Left lobe of liver (tissue), 2 donors: Measurements from ENCODE around the gene USP32. TPM values are rescaled to one million over a fixed set of nuclear protein-coding genes. Genes with fewer than 3 reads are reported as not detected.

Experiments used
- ATAC-seq: fragments of 200-7000 bp; cut with Tn5 transposase; one replicate; pipeline ENCODE4 v1.9.1; 2020; ENCODE audit warnings: mild to moderate bottlenecking, moderate library complexity
- DNase-seq: peaks from one replicate; pipeline ENCODE4 v3.0.0-alpha.2; 2020; ENCODE audit warnings: low spot score
- total RNA-seq: library from RNA; stranded (reverse); gene quantifications from one replicate; pipeline ENCODE4 v1.2.1, GENCODE V29; 2021
- donor health status: DM: no; HTN: no; CAD: no; lungs with moderate emphysema.
- donor health status: DM: no; HTN: yes; CAD: no.

Gene USP32
- total RNA-seq, 1 donor from 2014 or later = 25.9 TPM

- DNase-seq (no peak), ATAC-seq (peak; percentile 28)
Measured at GRCh38 chr17:60161598-60162330, 230.2 kb downstream of the USP32 start.

DNA sequence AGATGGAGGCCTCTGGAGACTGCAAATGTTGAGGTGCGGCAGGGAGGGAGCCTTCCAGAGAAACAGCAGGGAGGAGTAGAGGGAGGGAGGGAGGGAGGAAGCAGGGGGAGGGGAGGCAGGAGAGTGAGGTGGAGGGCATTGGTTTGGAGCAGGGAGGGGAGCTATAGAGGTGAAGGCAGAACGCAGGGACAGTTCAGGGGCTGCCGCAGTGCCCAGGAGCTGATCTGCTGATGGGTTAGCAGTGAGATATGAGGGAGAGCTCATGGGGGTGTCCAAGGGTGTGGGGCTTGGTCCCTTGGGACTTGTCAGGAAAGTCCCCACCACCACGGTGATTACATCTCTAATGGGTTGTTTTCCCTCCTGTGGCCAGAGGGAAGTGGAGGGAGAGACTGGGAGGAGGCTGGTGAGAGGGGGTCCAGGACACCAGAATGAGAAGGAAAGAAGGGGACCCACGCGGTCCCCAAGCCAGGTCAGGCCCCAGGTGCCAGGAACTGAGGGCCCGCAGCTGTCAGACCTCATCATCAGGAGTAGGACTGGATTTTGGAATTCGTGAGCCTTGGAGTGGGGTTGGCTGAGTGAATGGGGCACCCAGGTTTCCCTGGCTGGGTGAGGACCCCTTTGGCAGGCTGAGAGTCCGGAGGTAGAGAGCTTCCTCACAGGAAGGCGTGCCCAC is 231.0 kb downstream of the USP32 start:
- no peak for DNase-seq
- ATAC-seq = no peak

DNA sequence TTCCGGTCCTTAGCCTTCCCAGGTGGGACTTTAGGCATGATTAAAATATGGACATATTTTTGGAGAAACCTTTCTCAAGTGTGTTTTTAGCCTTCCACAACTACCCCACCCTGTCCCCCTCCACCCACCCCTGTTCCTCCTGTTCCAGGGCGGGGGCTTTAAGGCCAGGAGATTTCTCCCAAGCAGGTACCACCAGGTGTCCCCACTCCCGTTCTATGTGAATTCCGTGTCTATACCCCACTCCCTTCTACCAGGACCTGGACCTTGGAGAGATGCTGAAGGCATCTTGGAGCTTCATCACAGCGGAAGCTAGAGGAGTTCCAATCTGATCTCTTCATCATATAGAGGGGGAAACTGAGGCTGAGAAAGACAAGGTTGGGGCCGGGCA is 232.5 kb downstream of the USP32 start:
- no peak for DNase-seq

GRCh38 chr17:60158751-60159478 is 233.0 kb downstream of the USP32 start:
- ATAC-seq = no peak
- DNase-seq = no peak

More for the DNA sequence above, 232.5 kb downstream of the USP32 start:
- no peak for ATAC-seq

GRCh38 chr17:60157487-60158040 is 234.4 kb downstream of the USP32 start:
- DNase-seq = no peak

DNA sequence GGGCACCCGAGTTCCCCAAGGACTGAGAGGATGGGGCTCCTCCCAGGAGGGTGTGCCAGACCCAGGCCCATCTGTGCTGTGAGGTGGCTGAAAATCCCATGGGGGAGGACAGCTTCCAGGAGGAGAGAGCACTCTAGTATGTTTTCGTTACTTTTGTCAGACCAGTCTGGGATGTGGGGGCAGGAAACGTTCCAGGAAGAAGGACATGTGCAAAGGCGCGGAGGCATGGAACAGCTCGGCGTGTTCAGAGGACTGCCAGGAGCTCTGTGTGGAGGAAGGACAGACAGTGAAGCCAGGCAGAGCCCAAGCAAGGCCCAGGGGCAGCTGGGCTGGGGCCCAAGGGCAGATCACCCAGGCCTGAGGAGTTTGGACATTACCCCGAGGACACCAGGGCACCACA is 235.2 kb downstream of the USP32 start:
- ATAC-seq (peak; percentile 38), DNase-seq (no peak)

More at GRCh38 chr17:60157487-60158040, 234.4 kb downstream of the USP32 start:
- no peak for ATAC-seq

DNA sequence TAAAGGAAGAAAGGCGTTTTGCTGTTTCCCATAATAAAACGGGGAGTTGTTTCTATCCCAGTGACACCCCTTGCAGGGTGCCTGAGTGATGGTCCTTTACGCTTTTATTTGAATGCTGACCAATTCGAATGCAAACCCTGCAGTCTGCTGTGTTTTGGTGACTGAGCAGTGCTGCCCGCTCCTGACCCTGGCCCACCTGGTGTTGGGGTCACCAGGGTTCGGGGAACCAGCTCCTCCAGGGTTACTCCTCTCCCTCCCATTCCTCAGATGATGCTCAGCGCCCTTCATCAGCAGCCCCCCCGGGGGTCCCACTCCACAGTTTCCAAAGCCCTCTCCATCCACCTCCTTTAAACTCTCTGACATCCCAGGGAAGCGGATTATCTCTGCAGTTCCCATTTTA is 236.1 kb downstream of the USP32 start:
- DNase-seq (no peak), ATAC-seq (no peak)

GRCh38 chr17:60155427-60155814 is 236.5 kb downstream of the USP32 start:
- DNase-seq (no peak), ATAC-seq (no peak)

DNA sequence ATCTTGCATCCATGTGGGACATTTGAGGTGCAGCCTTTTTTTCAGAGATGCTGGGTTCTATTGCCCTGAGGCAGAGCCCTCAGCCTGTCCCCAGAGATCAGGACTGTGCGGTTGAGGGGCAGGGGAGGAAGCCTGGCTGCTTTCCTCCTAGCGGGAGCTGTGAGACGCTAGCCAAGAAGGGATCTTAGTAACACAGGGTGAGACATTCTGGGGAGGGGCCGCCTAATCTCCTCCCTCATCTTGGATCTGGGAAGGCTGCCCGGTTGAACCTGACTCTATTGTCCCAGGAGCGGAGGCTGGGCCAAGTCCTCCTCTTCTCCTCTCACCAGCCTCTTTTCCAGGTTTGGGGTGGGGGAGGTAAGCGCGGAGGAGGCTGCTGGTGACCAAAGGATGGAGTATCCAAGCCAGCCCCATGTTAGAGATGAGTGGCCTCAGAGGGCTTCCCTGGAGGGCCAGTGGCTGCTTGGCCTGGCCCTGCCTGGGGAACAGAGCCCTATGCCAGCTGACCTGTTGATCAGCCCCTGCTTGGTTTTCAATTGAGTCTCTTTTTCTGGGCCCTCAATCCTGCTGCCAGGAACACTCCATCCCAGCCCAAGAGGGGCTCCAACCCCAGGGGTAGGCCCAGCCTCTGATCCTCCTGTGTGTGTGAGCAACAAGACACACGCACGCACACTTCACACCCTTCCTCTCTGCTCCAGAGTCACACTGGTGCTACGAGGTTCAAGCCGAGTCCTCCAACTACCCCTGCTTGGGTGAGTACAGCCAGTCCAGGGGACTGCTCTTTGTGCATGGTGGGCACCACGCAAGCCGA is 237.1 kb downstream of the USP32 start:
- no peak for DNase-seq
- ATAC-seq = no peak

GRCh38 chr17:60153606-60154390 is 238.1 kb downstream of the USP32 start:
- ATAC-seq (no peak), DNase-seq (no peak)

GRCh38 chr17:60151355-60151754 is 240.6 kb downstream of the USP32 start:
- DNase-seq = no peak
- ATAC-seq = no peak

- peak; percentile 11 for ATAC-seq
- DNase-seq = no peak
Measured at GRCh38 chr17:60149691-60150582, 242.0 kb downstream of the USP32 start, which contains the start of gene CA4. TSS of gene CA4 (plus strand) at chr17:60149973. CDS start at chr17:60150035, 62 bp downstream.

GRCh38 chr17:60148373-60148772 is 243.6 kb downstream of the USP32 start:
- no peak for ATAC-seq

DNA sequence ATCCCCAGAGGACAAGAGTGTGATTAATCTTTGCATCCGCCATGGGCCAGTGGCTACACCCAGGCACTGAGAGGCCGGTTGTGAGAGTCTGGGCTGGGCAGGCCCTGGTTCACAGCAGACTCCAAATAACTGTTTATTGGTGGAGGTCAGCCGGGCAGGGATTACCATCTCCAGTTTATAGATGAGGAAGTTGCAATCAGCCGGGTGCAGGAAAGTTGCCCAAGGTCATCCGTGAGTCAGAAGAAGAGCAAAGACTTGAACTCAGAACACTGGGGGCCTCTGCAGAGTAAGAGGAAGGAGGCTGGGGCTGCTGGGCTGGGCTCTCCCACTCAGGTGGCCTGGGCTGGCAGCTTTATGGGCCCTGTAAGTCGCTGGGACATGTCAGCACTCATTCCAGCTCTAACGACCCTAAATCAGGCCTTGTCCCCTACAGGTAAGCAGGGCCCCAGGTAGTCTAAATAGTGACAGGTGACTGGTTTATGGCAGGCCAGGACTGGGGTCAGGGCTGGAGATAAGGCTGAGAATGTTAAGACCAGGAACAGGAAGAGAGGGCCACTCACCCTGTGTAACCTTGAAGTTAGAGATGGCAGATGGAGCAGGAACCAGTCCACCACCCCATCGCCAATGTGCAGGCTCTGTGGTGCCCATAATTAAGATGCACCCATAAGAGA is 244.2 kb downstream of the USP32 start:
- no peak for ATAC-seq
- DNase-seq = no peak

More at GRCh38 chr17:60148373-60148772, 243.6 kb downstream of the USP32 start:
- no peak for DNase-seq

GRCh38 chr17:60146206-60146605 is 245.7 kb downstream of the USP32 start:
- no peak for ATAC-seq
- DNase-seq = no peak

DNA sequence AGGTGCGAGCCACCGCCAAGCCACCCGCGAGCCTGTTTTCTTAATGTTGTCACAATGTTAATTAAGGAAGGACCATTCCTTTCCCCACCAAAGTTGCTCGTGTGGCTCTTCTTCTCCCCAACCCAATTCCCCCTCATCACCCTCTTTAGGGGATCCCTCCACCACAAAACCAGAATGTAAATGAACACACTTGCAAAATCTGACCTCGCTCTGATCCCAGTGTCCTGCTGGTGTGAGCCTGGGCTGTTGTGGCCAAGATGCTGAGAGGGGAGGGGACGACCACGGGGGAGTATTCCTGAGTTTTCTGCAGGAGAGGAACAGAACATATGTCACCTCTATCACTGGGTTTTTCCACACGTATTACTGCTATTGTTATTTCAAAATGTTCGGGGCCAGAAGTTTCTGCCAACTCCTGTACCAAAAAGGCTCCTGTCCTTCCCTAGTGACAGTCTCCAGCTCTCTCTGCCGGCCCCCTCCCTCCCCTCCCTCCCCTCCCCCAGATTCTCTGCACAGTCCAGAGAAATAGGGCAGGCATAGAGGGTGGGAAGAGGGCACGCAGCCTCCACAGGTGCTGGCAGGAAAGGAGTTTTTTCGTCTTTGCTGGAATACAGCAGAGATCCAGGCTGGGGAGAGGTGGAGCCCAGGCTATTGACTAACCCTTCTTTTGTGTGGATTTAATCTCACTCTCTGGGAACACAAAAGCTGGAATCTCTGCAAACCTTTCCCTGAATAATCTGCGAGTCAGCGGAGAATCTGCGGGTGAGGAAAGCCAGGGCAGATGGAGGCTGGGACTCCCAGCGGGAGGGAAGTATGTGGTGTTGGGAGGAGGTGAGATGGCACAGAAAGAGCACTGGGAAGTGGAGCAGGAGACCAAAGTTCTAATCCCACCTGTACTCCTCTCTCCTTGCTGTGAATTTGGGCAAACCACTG is 246.7 kb downstream of the USP32 start:
- DNase-seq = no peak

More for the DNA sequence above, 246.7 kb downstream of the USP32 start:
- ATAC-seq = no peak
